ENCODE results near the gene SH3RF3. TPM values are rescaled to one million over a fixed set of nuclear protein-coding genes. Genes with fewer than 3 reads are reported as not detected.

SH3RF3 gene
- total and polyA plus RNA-seq, 2 donors (not counting 1 experiment from before 2014, with no cell fraction given), result 8.3 to 10.1 TPM

DNA sequence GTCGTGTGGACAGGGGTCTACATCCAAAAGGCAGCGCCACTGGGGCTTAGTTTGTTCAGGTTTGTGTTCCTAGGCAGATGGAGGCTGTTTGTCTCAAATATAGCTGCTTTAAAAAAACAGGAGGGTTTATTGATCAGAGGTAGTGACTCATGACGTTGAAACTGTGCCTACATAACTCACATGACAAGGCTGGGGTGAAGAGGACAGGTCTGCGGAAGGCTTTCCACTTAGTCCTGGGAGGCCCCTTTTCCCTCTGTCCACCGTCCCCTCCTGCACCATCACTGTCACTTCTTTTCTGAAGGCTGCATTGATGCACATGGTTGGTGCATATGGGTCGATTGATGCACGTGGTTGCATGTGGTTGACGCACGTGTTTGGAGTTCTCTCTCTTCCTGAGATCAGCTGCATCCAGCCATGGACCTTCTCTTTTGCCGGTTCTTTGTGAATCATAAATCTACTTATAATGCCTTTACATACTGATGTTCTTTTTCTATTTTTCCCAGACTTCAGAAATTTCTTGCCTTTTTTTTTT, 10.9 kb downstream of the SH3RF3 start:
- Histone ChIP-seq H3K9me3 (ENCODE audit: control insufficient read depth, insufficient read depth, low read depth, low read length) (no peaks in the 10 kb centered on the region), H2AFZ (ENCODE audit: low read length) (no peak overlapping the region), H3K79me2 (ENCODE audit: control insufficient read depth, insufficient read depth, low read length) (peaks cover 91% of the 10 kb centered on the region), H3K36me3 (ENCODE audit: control insufficient read depth, insufficient read depth, low read length) (no peaks in the 10 kb centered on the region), H4K20me1 (ENCODE audit: control insufficient read depth, extremely low read depth, insufficient read depth, low read length) (peaks cover 5% of the 10 kb centered on the region), H3K4me3 (replicated peaks in 1 of 4; ENCODE audit: control extremely low read depth in 1 of 4, insufficient read depth in 1 of 4, low read depth in 3 of 4, low read length in 4 of 4) (no peak overlapping the region), H3K9ac (ENCODE audit: insufficient read depth, low read length) (no peak overlapping the region), H3K27me3 (ENCODE audit: control insufficient read depth, insufficient read depth, low read length) (no peaks in the 10 kb centered on the region), H3K27ac (ENCODE audit: insufficient read depth, low read length) (no peak overlapping the region), H3K4me1 (ENCODE audit: control insufficient read depth, extremely low read depth, insufficient read depth, low read length) (peaks cover 2% of the 10 kb centered on the region), H3K4me2 (ENCODE audit: extremely low read depth, insufficient read depth, low read length) (no peak overlapping the region)
- TF ChIP-seq, protein P1, sequence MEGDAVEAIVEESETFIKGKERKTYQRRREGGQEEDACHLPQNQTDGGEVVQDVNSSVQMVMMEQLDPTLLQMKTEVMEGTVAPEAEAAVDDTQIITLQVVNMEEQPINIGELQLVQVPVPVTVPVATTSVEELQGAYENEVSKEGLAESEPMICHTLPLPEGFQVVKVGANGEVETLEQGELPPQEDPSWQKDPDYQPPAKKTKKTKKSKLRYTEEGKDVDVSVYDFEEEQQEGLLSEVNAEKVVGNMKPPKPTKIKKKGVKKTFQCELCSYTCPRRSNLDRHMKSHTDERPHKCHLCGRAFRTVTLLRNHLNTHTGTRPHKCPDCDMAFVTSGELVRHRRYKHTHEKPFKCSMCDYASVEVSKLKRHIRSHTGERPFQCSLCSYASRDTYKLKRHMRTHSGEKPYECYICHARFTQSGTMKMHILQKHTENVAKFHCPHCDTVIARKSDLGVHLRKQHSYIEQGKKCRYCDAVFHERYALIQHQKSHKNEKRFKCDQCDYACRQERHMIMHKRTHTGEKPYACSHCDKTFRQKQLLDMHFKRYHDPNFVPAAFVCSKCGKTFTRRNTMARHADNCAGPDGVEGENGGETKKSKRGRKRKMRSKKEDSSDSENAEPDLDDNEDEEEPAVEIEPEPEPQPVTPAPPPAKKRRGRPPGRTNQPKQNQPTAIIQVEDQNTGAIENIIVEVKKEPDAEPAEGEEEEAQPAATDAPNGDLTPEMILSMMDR (conservative IDR thresholded peaks at IDR 0.05 in 1 of 2, IDR thresholded peaks at IDR 0.05 in 1 of 2; ENCODE audit: low read depth in 1 of 2, low read length in 2 of 2), result no peak
- no peak for TF ChIP-seq EZH2 (IDR thresholded peaks at IDR 0.05; ENCODE audit: low read length, missing control alignments)
- DNase-seq (ENCODE audit: low read depth in 2 of 2), result no peak

DNA sequence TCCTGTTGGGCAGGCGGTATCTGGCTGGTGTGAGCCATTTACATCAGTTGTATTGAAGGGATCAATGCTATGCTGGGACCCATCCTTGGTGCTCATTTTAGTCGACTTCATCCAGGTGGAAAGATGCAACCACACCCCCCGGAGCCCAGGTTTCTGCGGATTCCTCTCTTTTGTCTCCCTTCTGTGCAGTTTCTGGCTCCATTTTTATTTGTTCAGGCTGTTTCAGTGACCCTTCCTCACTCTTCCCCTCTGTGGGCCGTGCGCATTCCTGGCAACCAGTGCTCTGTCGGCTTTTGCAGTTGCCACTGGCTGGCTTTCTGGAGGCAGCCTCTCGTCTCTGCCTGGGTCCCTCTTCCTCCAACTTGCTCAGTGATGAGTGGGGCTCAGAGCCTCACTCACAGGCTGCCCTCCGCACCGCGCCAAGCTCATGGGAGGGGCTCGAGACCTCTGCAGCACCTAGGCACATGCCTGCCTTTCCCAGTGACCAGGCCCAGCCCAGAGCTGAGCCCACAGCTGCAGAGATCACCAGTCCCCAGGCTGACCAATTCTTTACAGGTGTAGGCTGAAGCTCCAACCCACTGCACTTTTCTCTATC, 12.1 kb downstream of the SH3RF3 start:
- Histone ChIP-seq H3K9me3 (ENCODE audit: control insufficient read depth, insufficient read depth, low read depth, low read length) (no peaks in the 10 kb centered on the region), H3K4me3 (replicated peaks in 1 of 4; ENCODE audit: control extremely low read depth in 1 of 4, insufficient read depth in 1 of 4, low read depth in 3 of 4, low read length in 4 of 4) (no peak overlapping the region), H3K27me3 (ENCODE audit: control insufficient read depth, insufficient read depth, low read length) (no peaks in the 10 kb centered on the region), H3K36me3 (ENCODE audit: control insufficient read depth, insufficient read depth, low read length) (no peaks in the 10 kb centered on the region), H3K27ac (ENCODE audit: insufficient read depth, low read length) (no peak overlapping the region), H4K20me1 (ENCODE audit: control insufficient read depth, extremely low read depth, insufficient read depth, low read length) (peaks cover 5% of the 10 kb centered on the region), H3K9ac (ENCODE audit: insufficient read depth, low read length) (no peak overlapping the region), H3K4me2 (ENCODE audit: extremely low read depth, insufficient read depth, low read length) (no peak overlapping the region), H3K4me1 (ENCODE audit: control insufficient read depth, extremely low read depth, insufficient read depth, low read length) (peaks cover 2% of the 10 kb centered on the region), H2AFZ (ENCODE audit: low read length) (no peak overlapping the region), H3K79me2 (ENCODE audit: control insufficient read depth, insufficient read depth, low read length) (peaks cover 92% of the 10 kb centered on the region)
- DNase-seq (ENCODE audit: low read depth in 2 of 2), result no peak
- no peak for TF ChIP-seq EZH2 (IDR thresholded peaks at IDR 0.05; ENCODE audit: low read length, missing control alignments)
- TF ChIP-seq, protein P1 (conservative IDR thresholded peaks at IDR 0.05 in 1 of 2, IDR thresholded peaks at IDR 0.05 in 1 of 2; ENCODE audit: low read depth in 1 of 2, low read length in 2 of 2), result no peak

DNA sequence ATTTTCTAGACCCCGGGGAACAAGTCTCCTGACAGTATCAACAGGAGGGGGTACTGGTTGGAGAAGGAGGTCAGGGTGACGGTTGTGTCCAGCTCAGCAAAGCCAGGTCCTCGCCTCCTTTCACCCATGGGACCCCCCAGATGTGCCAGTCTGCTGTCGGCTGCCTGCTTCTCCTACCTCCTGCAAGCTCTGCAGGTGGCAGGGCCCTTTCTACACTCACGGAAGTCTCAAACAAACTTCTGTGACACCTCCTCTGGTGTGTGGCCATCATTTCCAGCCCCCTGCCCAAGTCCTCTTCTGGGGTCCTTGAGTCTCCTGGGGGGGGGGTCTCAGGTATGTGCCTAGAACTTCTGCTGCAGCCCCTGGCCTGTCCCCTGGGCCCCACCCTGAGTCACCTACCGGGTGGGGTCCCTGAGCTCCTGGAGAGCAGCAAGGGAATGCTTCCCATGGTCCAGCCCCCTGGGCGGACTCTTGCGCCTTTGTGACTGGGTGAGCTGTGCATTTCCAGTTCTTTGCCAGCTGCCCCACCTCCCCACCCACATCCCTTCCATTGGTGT, 12.8 kb downstream of the SH3RF3 start:
- H3K79me2 ChIP-seq (ENCODE audit: control insufficient read depth, insufficient read depth, low read length), result peaks cover 89% of the 10 kb centered on the region
- H4K20me1 ChIP-seq (ENCODE audit: control insufficient read depth, extremely low read depth, insufficient read depth, low read length), result peaks cover 2% of the 10 kb centered on the region
- no peaks in the 10 kb centered on the region for H3K36me3 ChIP-seq (ENCODE audit: control insufficient read depth, insufficient read depth, low read length)
- no peak for DNase-seq (ENCODE audit: low read depth in 2 of 2)
- H3K9me3 ChIP-seq (ENCODE audit: control insufficient read depth, insufficient read depth, low read depth, low read length), result no peaks in the 10 kb centered on the region
- no peaks in the 10 kb centered on the region for H3K27me3 ChIP-seq (ENCODE audit: control insufficient read depth, insufficient read depth, low read length)
- H3K4me1 ChIP-seq (ENCODE audit: control insufficient read depth, extremely low read depth, insufficient read depth, low read length), result no peaks in the 10 kb centered on the region
- H3K27ac ChIP-seq (ENCODE audit: insufficient read depth, low read length), result no peak overlapping the region
- TF ChIP-seq EZH2 (IDR thresholded peaks at IDR 0.05; ENCODE audit: low read length, missing control alignments), result no peak
- TF ChIP-seq, protein P1 (conservative IDR thresholded peaks at IDR 0.05 in 1 of 2, IDR thresholded peaks at IDR 0.05 in 1 of 2; ENCODE audit: low read depth in 1 of 2, low read length in 2 of 2), result no peak
- H3K4me3 ChIP-seq (replicated peaks in 1 of 4; ENCODE audit: control extremely low read depth in 1 of 4, insufficient read depth in 1 of 4, low read depth in 3 of 4, low read length in 4 of 4), result no peak overlapping the region
- no peak overlapping the region for H3K4me2 ChIP-seq (ENCODE audit: extremely low read depth, insufficient read depth, low read length)
- H3K9ac ChIP-seq (ENCODE audit: insufficient read depth, low read length), result no peak overlapping the region
- H2AFZ ChIP-seq (ENCODE audit: low read length), result no peak overlapping the region

Measured in fibroblast of lung (primary cell).